SK-N-SH (cell line): ENCODE results near the gene ERN1.

Source experiments
- CTCF ChIP-seq: fragments of 200-600 bp; sonication (generic); IDR thresholded peaks from 2 replicates; pipeline ENCODE4 v1.6.1; 2017; ENCODE audit warnings: antibody characterized with exemption, mild to moderate bottlenecking, moderate library complexity
- JUND ChIP-seq: IDR thresholded peaks from 2 replicates; pipeline ENCODE4 v1.4.0; 2012
- MAX ChIP-seq: IDR thresholded peaks from 2 replicates; pipeline ENCODE4 v1.4.0; 2012; ENCODE audit warnings: low read depth
- POLR2AphosphoS5 ChIP-seq: IDR thresholded peaks from 2 replicates; pipeline ENCODE4 v1.6.1; 2012; ENCODE audit warnings: low read depth, low read length
- RFX5 ChIP-seq: IDR thresholded peaks from 2 replicates; pipeline ENCODE4 v1.6.1; 2012; ENCODE audit warnings: mild to moderate bottlenecking, improper control_type of control experiment, low read length

GRCh38 chr17:64045176-64045575 is 84.8 kb downstream of the ERN1 start:
- no peak for TF ChIP-seq CTCF
- TF ChIP-seq RFX5 = no peak
- no peak for TF ChIP-seq JUND
- TF ChIP-seq MAX = no peak
- no peak for TF ChIP-seq POLR2AphosphoS5
